A673 (cell line): ENCODE data around the gene SLC35D2. TPM values are rescaled to one million over a fixed set of nuclear protein-coding genes. Genes with fewer than 3 reads are reported as not detected.

Source experiments
- BruUV-seq: library from RNA; stranded (reverse); fragments of 400-500 nt; replicated peaks from 2 replicates; lab custom pipeline; 2021; lab: Mats Ljungman, UMichigan
- CTCF ChIA-PET: fragments of 300-600 bp; sonication (Branson Sonifier 250); formaldehyde crosslinking; loops from one replicate; lab custom pipeline; 2022; ENCODE audit warnings: antibody characterized with exemption; lab: Charles Lee
- POLR2A ChIA-PET: fragments of 300-600 bp; sonication (Branson Sonifier 250); formaldehyde crosslinking; loops from one replicate; lab custom pipeline; 2022; ENCODE audit warnings: antibody characterized with exemption; ENCODE audit not compliant: low non-redundant PET; lab: Charles Lee
- DNase-seq: peaks from one replicate; pipeline ENCODE4 v3.0.0-alpha.2; 2015; ENCODE audit warnings: low spot score
- H3K27ac ChIP-seq: fragments of 200-600 bp; sonication (generic); 2 replicates; pipeline ENCODE4 v1.5.1; 2016; ENCODE audit warnings: mixed run types, low read depth, mild to moderate bottlenecking, mixed read lengths, antibody characterized with exemption, low read length; ENCODE audit not compliant: poor library complexity, severe bottlenecking
- H3K27me3 ChIP-seq: fragments of 200-600 bp; sonication (generic); replicated peaks from 2 replicates; pipeline ENCODE4 v1.6.1; 2017; ENCODE audit warnings: mixed run types, low read depth, mild to moderate bottlenecking, mixed read lengths, antibody characterized with exemption, low read length; ENCODE audit not compliant: insufficient read depth, poor library complexity
- H3K36me3 ChIP-seq: fragments of 200-600 bp; sonication (generic); 2 replicates; pipeline ENCODE4 v1.6.1; 2016; ENCODE audit warnings: mixed run types, mild to moderate bottlenecking, mixed read lengths, antibody characterized with exemption, low read length; ENCODE audit not compliant: insufficient read depth, poor library complexity, severe bottlenecking
- H3K4me1 ChIP-seq: fragments of 200-600 bp; sonication (generic); 2 replicates; pipeline ENCODE4 v1.6.1; 2017; ENCODE audit warnings: mixed run types, mild to moderate bottlenecking, mixed read lengths, antibody characterized with exemption, low read length; ENCODE audit not compliant: insufficient read depth, poor library complexity, severe bottlenecking
- H3K4me3 ChIP-seq: fragments of 200-600 bp; sonication (generic); 2 replicates; pipeline ENCODE4 v1.5.1; 2016; ENCODE audit warnings: low read depth, mixed run types, mild to moderate bottlenecking, mixed read lengths, low read length; ENCODE audit not compliant: poor library complexity, severe bottlenecking
- H3K9me3 ChIP-seq: fragments of 200-600 bp; sonication (generic); 2 replicates; pipeline ENCODE4 v1.6.1; 2016; ENCODE audit warnings: mixed run types, low read depth, mild to moderate bottlenecking, mixed read lengths, antibody characterized with exemption, low read length; ENCODE audit not compliant: poor library complexity, severe bottlenecking
- EZH2 ChIP-seq: fragments of 200-600 bp; sonication (generic); IDR thresholded peaks from 2 replicates; pipeline ENCODE4 v1.6.1; 2017; ENCODE audit warnings: borderline replicate concordance, low read depth, mild to moderate bottlenecking, mixed read lengths, antibody characterized with exemption, low read length; ENCODE audit not compliant: poor library complexity, severe bottlenecking
- intact Hi-C: fragments of 100-400 bp; cut with micrococcal nuclease; formaldehyde crosslinking; loops from one replicate; pipeline ENCODE4 v1.10.0; 2022; ENCODE audit not compliant: unreplicated experiment
- total RNA-seq: library from RNA; stranded (reverse); gene quantifications from 2 replicates; pipeline ENCODE4 v1.2.3, GENCODE V29; 2021
- TF ChIP-seq, protein P1 (sequence below): fragments of 300-800, 200-600 bp; sonication (generic); conservative IDR thresholded peaks from 2 replicates; pipeline ENCODE4 v1.5.1; 2017; ENCODE audit warnings: low read depth, mild to moderate bottlenecking, antibody characterized with exemption, low read length, moderate library complexity, mixed read lengths

SLC35D2 gene
- total RNA-seq, 1 experiment from 2014 or later, result 1.1 TPM

GRCh38 chr9:96425500-96426169 is 42.1 kb upstream of the SLC35D2 start:
- CTCF ChIA-PET, result no interaction called here
- BruUV-seq, result no TSS peak
- intact Hi-C loops, result no loop called here
- Histone ChIP-seq H3K27me3 (no peaks in the 10 kb centered on the region), H3K36me3 (no peaks in the 10 kb centered on the region), H3K27ac (no peak overlapping the region), H3K9me3 (no peaks in the 10 kb centered on the region), H3K4me3 (no peak overlapping the region), H3K4me1 (peaks cover under 1% of the 10 kb centered on the region)
- DNase-seq, result no peak
- TF ChIP-seq, protein P1, sequence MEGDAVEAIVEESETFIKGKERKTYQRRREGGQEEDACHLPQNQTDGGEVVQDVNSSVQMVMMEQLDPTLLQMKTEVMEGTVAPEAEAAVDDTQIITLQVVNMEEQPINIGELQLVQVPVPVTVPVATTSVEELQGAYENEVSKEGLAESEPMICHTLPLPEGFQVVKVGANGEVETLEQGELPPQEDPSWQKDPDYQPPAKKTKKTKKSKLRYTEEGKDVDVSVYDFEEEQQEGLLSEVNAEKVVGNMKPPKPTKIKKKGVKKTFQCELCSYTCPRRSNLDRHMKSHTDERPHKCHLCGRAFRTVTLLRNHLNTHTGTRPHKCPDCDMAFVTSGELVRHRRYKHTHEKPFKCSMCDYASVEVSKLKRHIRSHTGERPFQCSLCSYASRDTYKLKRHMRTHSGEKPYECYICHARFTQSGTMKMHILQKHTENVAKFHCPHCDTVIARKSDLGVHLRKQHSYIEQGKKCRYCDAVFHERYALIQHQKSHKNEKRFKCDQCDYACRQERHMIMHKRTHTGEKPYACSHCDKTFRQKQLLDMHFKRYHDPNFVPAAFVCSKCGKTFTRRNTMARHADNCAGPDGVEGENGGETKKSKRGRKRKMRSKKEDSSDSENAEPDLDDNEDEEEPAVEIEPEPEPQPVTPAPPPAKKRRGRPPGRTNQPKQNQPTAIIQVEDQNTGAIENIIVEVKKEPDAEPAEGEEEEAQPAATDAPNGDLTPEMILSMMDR, result no peak
- POLR2A ChIA-PET, result interaction anchor here (0.5 kb wide), 1 partner anchor 129 kb away, joined by 3 read pairs; no protein-coding TSS in a partner anchor

DNA sequence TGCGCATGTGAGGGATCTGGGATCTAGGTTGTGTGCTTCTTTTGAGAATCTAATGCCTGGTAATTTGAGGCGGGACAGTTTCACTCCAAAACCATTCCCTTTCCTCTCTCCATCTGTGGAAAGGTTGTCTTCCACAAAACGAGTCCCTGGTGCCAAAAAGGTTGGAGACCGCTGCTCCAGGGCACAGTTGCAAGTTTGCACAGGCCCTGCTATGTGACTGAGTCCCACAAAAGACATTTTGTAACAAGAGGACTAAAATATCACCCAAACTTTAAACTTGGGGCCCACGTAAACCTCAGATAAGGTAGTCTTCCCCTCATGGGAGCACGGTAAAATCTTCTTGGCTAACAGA is 40.5 kb upstream of the SLC35D2 start:
- CTCF ChIA-PET, result no interaction called here
- Histone ChIP-seq H3K4me1 (peaks cover 14% of the 10 kb centered on the region), H3K27me3 (no peaks in the 10 kb centered on the region), H3K36me3 (no peaks in the 10 kb centered on the region), H3K4me3 (no peak overlapping the region), H3K9me3 (no peaks in the 10 kb centered on the region), H3K27ac (no peak overlapping the region)
- intact Hi-C loops, result no loop called here
- no TSS peak for BruUV-seq
- POLR2A ChIA-PET, result no interaction called here
- no peak for TF ChIP-seq EZH2
- TF ChIP-seq, protein P1, result no peak
- no peak for DNase-seq

- intact Hi-C loops, result no loop called here
- no peak for DNase-seq
- no TSS peak for BruUV-seq
Observed at GRCh38 chr9:96423322-96423984, 39.9 kb upstream of the SLC35D2 start.

More at GRCh38 chr9:96423322-96423984, 39.9 kb upstream of the SLC35D2 start:
- Histone ChIP-seq H3K9me3 (no peaks in the 10 kb centered on the region), H3K4me3 (no peak overlapping the region), H3K36me3 (no peaks in the 10 kb centered on the region), H3K27ac (no peak overlapping the region), H3K4me1 (peaks cover 14% of the 10 kb centered on the region), H3K27me3 (no peaks in the 10 kb centered on the region)
- CTCF ChIA-PET, result no interaction called here
- TF ChIP-seq, protein P1, result no peak
- TF ChIP-seq EZH2, result no peak
- POLR2A ChIA-PET, result no interaction called here
